Smooth muscle cell (in vitro differentiated cells): ENCODE measurements around the gene PNMA6E. TPM values are rescaled to one million over a fixed set of nuclear protein-coding genes. Genes with fewer than 3 reads are reported as not detected.

Experiments used
- DNase-seq: peaks from one replicate; lab custom pipeline; 2025; ENCODE audit not compliant: unreplicated experiment; lab: John Stamatoyannopoulos, UW
- H2AFZ ChIP-seq: fragments of 200-600 bp; sonication (generic); 2 replicates; pipeline ENCODE4 v1.6.0; 2016; ENCODE audit warnings: antibody characterized with exemption, low read depth, mild to moderate bottlenecking
- H3F3A ChIP-seq: fragments of 200-600 bp; sonication (generic); 2 replicates; pipeline ENCODE4 v1.6.0; 2017; ENCODE audit warnings: antibody characterized with exemption, low read depth
- H3K27ac ChIP-seq: fragments of 200-600 bp; sonication (generic); 2 replicates; pipeline ENCODE4 v1.5.1; 2016; ENCODE audit warnings: low read depth, mild to moderate bottlenecking
- H3K27me3 ChIP-seq: fragments of 200-600 bp; sonication (generic); 2 replicates; pipeline ENCODE4 v1.6.1; 2016; ENCODE audit warnings: low read depth, mild to moderate bottlenecking
- H3K36me3 ChIP-seq: fragments of 200-600 bp; sonication (generic); 2 replicates; pipeline ENCODE4 v1.5.1; 2016; ENCODE audit warnings: low read depth
- H3K4me1 ChIP-seq: fragments of 200-600 bp; sonication (generic); 2 replicates; pipeline ENCODE4 v1.5.1; 2016; ENCODE audit warnings: low read depth
- H3K4me2 ChIP-seq: fragments of 200-600 bp; sonication (generic); 2 replicates; pipeline ENCODE4 v1.6.0; 2016; ENCODE audit warnings: mild to moderate bottlenecking
- H3K4me3 ChIP-seq: fragments of 200-600 bp; sonication (generic); 2 replicates; pipeline ENCODE4 v1.5.1; 2016; ENCODE audit warnings: mild to moderate bottlenecking
- H3K79me2 ChIP-seq: fragments of 200-600 bp; sonication (generic); 2 replicates; pipeline ENCODE4 v1.6.0; 2016; ENCODE audit warnings: low read depth, mild to moderate bottlenecking
- H3K9ac ChIP-seq: fragments of 200-600 bp; sonication (generic); 2 replicates; pipeline ENCODE4 v1.6.0; 2016; ENCODE audit warnings: low read depth
- H3K9me3 ChIP-seq: fragments of 200-600 bp; sonication (generic); replicated peaks from 2 replicates; pipeline ENCODE4 v1.5.1; 2016; ENCODE audit warnings: low read depth
- H4K20me1 ChIP-seq: fragments of 200-600 bp; sonication (generic); 2 replicates; pipeline ENCODE4 v1.6.0; 2016; ENCODE audit warnings: low read depth
- CTCF ChIP-seq: fragments of 200-600 bp; sonication (generic); IDR thresholded peaks from 2 replicates; pipeline ENCODE4 v1.5.1; 2017; ENCODE audit warnings: borderline replicate concordance, mild to moderate bottlenecking, antibody characterized with exemption; ENCODE audit not compliant: insufficient read depth, poor library complexity, severe bottlenecking
- WGBS: methylation state at CpG from one replicate; pipeline ENCODE4 v1.1.7; 2016; ENCODE audit warnings: low lambda C conversion rate; 5-methylcytosine and 5-hydroxymethylcytosine counted together
- polyA plus RNA-seq: library from polyadenylated mRNA; unstranded; fragments of >200 nt; fragmentation: Nextera tagmentation; extraction: Ambion mirVana; gene quantifications from 2 replicates; pipeline ENCODE4 v1.2.1, GENCODE V29; 2016
- total RNA-seq: library from RNA; depleted of rRNA; stranded (reverse); fragments of >200 nt; gene quantifications from 2 replicates; pipeline ENCODE4 v1.2.3, GENCODE V29; 2014

PNMA6E gene
- total and polyA plus RNA-seq, 2 experiments from 2014 or later: not detected

- H3K9ac ChIP-seq: no peak overlapping the region
- H3K4me3 ChIP-seq: no peak overlapping the region
- H3K79me2 ChIP-seq: no peaks in the 10 kb centered on the region
- H3K27ac ChIP-seq: no peak overlapping the region
- WGBS: 90% methylated on average over 3 of the region's 3 CpGs
- H3K4me1 ChIP-seq: no peaks in the 10 kb centered on the region
- no peaks in the 10 kb centered on the region for H3K27me3 ChIP-seq
- H2AFZ ChIP-seq: no peak overlapping the region
- H3F3A ChIP-seq: no peaks in the 10 kb centered on the region
- H3K36me3 ChIP-seq: no peaks in the 10 kb centered on the region
- no peak overlapping the region for H3K4me2 ChIP-seq
- no peaks in the 10 kb centered on the region for H4K20me1 ChIP-seq
- no peaks in the 10 kb centered on the region for H3K9me3 ChIP-seq
- no peak for TF ChIP-seq CTCF
- DNase-seq: no peak
These were observed 23.4 kb downstream of the PNMA6E start for GRCh38 chrX:153377727-153378126.

GRCh38 chrX:153375571-153375970 is 25.6 kb downstream of the PNMA6E start:
- H3K79me2 ChIP-seq: no peaks in the 10 kb centered on the region
- H3K9ac ChIP-seq: no peak overlapping the region

GRCh38 chrX:153374426-153374825 is 26.7 kb downstream of the PNMA6E start:
- DNase-seq: no peak
- no peak for TF ChIP-seq CTCF
- Histone ChIP-seq H2AFZ (no peak overlapping the region), H3K9me3 (no peaks in the 10 kb centered on the region), H3K27ac (no peak overlapping the region), H3K4me2 (no peak overlapping the region), H3K79me2 (no peaks in the 10 kb centered on the region), H3F3A (no peaks in the 10 kb centered on the region), H3K4me3 (no peak overlapping the region), H3K9ac (no peak overlapping the region), H3K36me3 (no peaks in the 10 kb centered on the region), H3K27me3 (no peaks in the 10 kb centered on the region), H3K4me1 (no peaks in the 10 kb centered on the region), H4K20me1 (no peaks in the 10 kb centered on the region)
- 66% methylated on average over 7 of the region's 7 CpGs for WGBS

More at GRCh38 chrX:153375571-153375970, 25.6 kb downstream of the PNMA6E start:
- Histone ChIP-seq H3K27ac (no peak overlapping the region), H2AFZ (no peak overlapping the region), H3K9me3 (no peaks in the 10 kb centered on the region), H3K27me3 (no peaks in the 10 kb centered on the region), H3K4me1 (no peaks in the 10 kb centered on the region), H3F3A (no peaks in the 10 kb centered on the region), H3K4me2 (no peak overlapping the region), H4K20me1 (no peaks in the 10 kb centered on the region), H3K4me3 (no peak overlapping the region), H3K36me3 (no peaks in the 10 kb centered on the region)
- TF ChIP-seq CTCF: no peak
- 84% methylated on average over 5 of the region's 5 CpGs for WGBS
- no peak for DNase-seq

DNA sequence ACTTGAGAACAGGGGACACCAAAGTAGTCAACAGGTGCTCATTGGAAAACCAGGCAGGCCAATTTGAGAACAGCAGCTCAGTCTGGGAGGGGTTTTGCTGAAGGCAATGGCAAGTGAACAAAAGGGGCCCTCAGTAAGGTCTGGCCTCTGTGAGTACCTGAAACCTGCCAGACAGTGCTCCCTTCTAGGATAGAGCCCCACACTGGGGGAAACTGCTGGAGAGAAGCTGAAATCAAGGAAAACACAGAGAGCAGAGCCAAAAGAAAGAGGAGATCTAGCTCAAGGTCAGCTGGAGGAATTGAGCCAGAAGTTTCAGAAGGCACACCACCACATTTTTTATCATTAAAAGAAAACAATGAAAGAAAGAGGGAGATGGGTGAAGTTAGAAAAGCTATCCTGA is 28.2 kb downstream of the PNMA6E start:
- peak overlapping the region; percentile 77 for H3K27ac ChIP-seq
- H3K4me1 ChIP-seq: no peaks in the 10 kb centered on the region
- H3K9me3 ChIP-seq: no peaks in the 10 kb centered on the region
- no peak overlapping the region for H3K4me2 ChIP-seq
- no peaks in the 10 kb centered on the region for H4K20me1 ChIP-seq
- no peaks in the 10 kb centered on the region for H3K27me3 ChIP-seq
- no peak overlapping the region for H2AFZ ChIP-seq
- no peak for DNase-seq
- H3K36me3 ChIP-seq: no peaks in the 10 kb centered on the region
- no peaks in the 10 kb centered on the region for H3K79me2 ChIP-seq
- no peak overlapping the region for H3K4me3 ChIP-seq
- H3K9ac ChIP-seq: no peak overlapping the region
- TF ChIP-seq CTCF: no peak
- H3F3A ChIP-seq: no peaks in the 10 kb centered on the region
